22Rv1 (cell line): ENCODE data around the gene ZNF579.

Source experiments
- CTCF ChIP-seq: fragments of 450-650 bp; IDR thresholded peaks from 2 replicates; pipeline ENCODE4 v1.5.1; 2017; ENCODE audit warnings: mild to moderate bottlenecking
- ZFX ChIP-seq: fragments of 450-650 bp; IDR thresholded peaks from 2 replicates; pipeline ENCODE4 v1.6.1; 2017; ENCODE audit warnings: antibody characterized with exemption, borderline replicate concordance

- TF ChIP-seq CTCF (no peak), ZFX (no peak)
Measured at GRCh38 chr19:55554741-55555152, 25.9 kb downstream of the ZNF579 start.
